Duodenal mucosa (tissue), 2 donors: ENCODE measurements around the gene SORBS2.

Experiments used
- H3K27ac ChIP-seq: one replicate; pipeline ENCODE4 v1.7.0; 2013; ENCODE audit warnings: low read depth, low read length
- H3K27me3 ChIP-seq, 2 donors: one replicate each; pipeline ENCODE4 v1.7.0; 2013; ENCODE audit warnings: low read length in 2 of 2, control low read depth in 1 of 2; ENCODE audit not compliant: insufficient read depth in 2 of 2, control insufficient read depth in 1 of 2
- H3K36me3 ChIP-seq, 2 donors: one replicate each; pipeline ENCODE4 v1.7.0; 2013; ENCODE audit warnings: low read length in 2 of 2, control low read depth in 1 of 2; ENCODE audit not compliant: insufficient read depth in 2 of 2, control insufficient read depth in 1 of 2
- H3K4me1 ChIP-seq, 2 donors: one replicate each; pipeline ENCODE4 v1.7.0; 2013; ENCODE audit warnings: low read length in 2 of 2, control low read depth in 1 of 2; ENCODE audit not compliant: insufficient read depth in 2 of 2, control insufficient read depth in 1 of 2
- H3K4me3 ChIP-seq, 2 donors: one replicate each; pipeline ENCODE4 v1.7.0; 2013; ENCODE audit warnings: low read length in 2 of 2, low read depth in 1 of 2
- H3K9ac ChIP-seq, 2 donors: one replicate each; pipeline ENCODE4 v1.7.0; 2013; ENCODE audit warnings: low read length in 2 of 2, low read depth in 1 of 2
- H3K9me3 ChIP-seq, 2 donors: one replicate each; pipeline ENCODE4 v1.7.0; 2013; ENCODE audit warnings: low read length in 2 of 2, control low read depth in 1 of 2; ENCODE audit not compliant: control insufficient read depth in 1 of 2

Gene SORBS2

DNA sequence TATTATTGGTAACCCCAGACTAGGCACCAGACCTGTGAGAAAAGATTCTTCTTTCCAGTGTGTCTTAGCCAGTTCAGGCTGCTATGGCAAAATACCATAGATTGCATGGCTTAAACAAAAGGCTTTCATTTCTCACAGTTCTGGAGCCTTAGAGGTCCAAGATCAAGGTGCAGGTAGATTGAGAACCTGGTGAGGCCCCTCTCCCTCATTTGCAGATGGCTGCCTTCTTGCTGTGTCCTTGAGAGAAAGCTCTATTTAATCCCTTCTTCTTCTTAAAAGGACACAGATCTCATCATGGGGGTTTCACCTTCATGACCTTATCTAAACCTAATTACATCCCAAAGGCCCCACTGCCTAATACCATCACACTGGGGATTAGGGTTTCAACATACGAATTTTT, 273.2 kb downstream of the SORBS2 start:
- Histone ChIP-seq H3K4me1 (peaks cover 3 to 10% of the 10 kb centered on the region in 2 donors), H3K27me3 (peaks cover 31 to 40% of the 10 kb centered on the region in 2 donors), H3K9ac (no peak overlapping the region), H3K4me3 (no peak overlapping the region), H3K36me3 (no peaks in the 10 kb centered on the region), H3K27ac (no peak overlapping the region), H3K9me3 (no peaks in the 10 kb centered on the region)

- H3K36me3 ChIP-seq: no peaks in the 10 kb centered on the region
- no peaks in the 10 kb centered on the region for H3K9me3 ChIP-seq
- H3K4me1 ChIP-seq: peaks cover 0 to 10% of the 10 kb centered on the region in 2 donors
- H3K27ac ChIP-seq: no peak overlapping the region
- no peak overlapping the region for H3K4me3 ChIP-seq
- H3K27me3 ChIP-seq: peaks cover 38 to 47% of the 10 kb centered on the region in 2 donors
- H3K9ac ChIP-seq: no peak overlapping the region
Observed at GRCh38 chr4:185536411-185536709, 275.6 kb downstream of the SORBS2 start.

DNA sequence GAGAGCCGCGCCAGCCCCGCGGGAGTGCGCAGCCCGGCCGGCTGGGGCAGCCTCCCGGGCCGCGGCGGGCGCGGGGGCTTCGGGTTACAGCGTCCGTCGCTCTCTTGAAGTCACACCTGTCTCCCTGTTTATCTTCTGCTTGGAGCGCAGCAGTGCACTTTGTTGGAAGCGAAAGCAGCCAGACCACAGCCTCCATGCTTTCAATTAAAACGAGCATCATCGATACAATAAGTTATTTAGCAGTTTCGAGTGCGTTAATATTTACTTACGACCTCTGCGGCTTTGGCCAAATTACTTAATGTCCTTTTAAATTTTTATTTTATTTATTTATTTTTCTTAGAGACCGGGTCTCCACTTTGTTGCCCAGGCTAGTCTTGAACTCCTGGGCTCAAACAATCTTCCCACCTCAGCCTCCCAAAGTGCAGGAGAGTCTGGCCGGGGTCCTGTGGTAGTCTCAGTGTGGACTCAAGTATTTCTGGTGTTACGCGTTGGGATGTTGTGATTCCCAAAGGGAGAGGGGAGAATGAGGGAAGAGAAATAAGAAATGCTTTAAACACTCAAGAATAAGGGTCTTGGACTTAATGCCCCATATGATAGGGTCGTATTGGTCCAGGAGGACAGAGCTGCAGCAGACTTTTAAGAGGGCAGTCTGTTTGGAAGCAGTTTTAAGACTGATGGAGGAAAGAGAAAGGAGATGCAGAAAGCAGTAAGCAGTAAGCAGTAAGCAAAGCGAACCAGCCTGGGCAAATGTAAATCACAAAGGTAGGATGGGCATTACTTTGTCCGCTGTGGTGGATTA, 276.2 kb downstream of the SORBS2 start:
- no peaks in the 10 kb centered on the region for H3K36me3 ChIP-seq
- no peak overlapping the region for H3K27ac ChIP-seq
- H3K9ac ChIP-seq: no peak overlapping the region
- peaks cover 38 to 42% of the 10 kb centered on the region in 2 donors for H3K27me3 ChIP-seq
- peaks cover 0 to 10% of the 10 kb centered on the region in 2 donors for H3K4me1 ChIP-seq
- H3K4me3 ChIP-seq: peak overlapping the region in 1 of 2 donors; percentile 68
- no peaks in the 10 kb centered on the region for H3K9me3 ChIP-seq
